Peyer's patch (tissue), 4 donors: ENCODE measurements around the gene ACACA.

Source experiments
- POLR2A ChIP-seq, 2 donors: fragments of 450-650 bp; IDR thresholded peaks; one replicate each; pipeline ENCODE4 v1.5.1; 2017; ENCODE audit warnings: antibody characterized with exemption in 2 of 2, mild to moderate bottlenecking in 2 of 2, moderate library complexity in 2 of 2
- TF ChIP-seq, protein P1 (sequence below), 6 experiments: fragments of 450-650 bp in 4 of 6; fragments of 200-600 bp in 2 of 6; sonication (generic) in 1 of 6; IDR thresholded peaks; one replicate each; pipeline ENCODE4 v1.5.1; 2017 to 2019; ENCODE audit warnings: antibody characterized with exemption in 6 of 6, mild to moderate bottlenecking in 3 of 6, moderate library complexity in 1 of 6

DNA sequence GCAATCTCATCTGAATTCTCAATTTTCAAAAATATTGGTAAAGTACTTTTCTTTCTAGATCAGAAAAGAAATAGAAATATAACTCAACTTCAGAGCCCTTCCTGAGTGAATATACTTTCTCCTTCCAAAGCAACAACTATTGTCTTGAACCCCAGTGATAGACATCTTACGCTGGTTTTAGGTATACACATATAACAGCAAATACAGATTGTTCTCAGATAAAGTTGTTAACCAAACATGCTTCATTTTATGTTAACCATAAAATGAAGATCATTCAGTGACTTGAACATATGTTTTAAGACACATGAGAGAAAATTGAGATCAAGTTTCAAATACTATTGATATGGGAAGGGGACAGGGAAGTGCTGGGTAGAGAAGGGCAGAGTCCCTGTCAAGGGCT lies 84.5 kb downstream of the ACACA start:
- TF ChIP-seq, protein P1, sequence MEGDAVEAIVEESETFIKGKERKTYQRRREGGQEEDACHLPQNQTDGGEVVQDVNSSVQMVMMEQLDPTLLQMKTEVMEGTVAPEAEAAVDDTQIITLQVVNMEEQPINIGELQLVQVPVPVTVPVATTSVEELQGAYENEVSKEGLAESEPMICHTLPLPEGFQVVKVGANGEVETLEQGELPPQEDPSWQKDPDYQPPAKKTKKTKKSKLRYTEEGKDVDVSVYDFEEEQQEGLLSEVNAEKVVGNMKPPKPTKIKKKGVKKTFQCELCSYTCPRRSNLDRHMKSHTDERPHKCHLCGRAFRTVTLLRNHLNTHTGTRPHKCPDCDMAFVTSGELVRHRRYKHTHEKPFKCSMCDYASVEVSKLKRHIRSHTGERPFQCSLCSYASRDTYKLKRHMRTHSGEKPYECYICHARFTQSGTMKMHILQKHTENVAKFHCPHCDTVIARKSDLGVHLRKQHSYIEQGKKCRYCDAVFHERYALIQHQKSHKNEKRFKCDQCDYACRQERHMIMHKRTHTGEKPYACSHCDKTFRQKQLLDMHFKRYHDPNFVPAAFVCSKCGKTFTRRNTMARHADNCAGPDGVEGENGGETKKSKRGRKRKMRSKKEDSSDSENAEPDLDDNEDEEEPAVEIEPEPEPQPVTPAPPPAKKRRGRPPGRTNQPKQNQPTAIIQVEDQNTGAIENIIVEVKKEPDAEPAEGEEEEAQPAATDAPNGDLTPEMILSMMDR (IDR thresholded peaks at IDR 0.05) = no peak
- no peak for TF ChIP-seq POLR2A (IDR thresholded peaks at IDR 0.05)
